Measurements from ENCODE around the gene CORO1C.

Gene CORO1C

DNA sequence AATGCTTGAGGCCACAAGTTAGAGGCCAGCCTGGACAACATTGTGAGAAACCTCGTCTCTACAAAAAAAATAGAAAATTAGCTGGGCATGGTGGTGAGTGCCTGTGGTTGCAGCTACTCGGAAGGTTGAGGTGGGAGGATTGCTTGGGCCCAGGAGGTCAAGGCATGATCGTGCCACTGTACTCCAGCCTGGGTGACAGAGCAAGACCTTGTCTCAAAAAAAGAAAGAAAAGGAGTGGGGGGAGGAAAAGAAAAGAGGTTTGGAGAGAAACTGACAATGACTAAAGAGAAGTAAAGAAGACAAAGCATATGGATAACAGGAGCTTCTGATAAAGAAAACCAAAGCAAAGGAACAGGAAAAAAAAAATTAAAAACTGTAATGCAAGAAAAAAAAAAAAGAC lies 60.2 kb downstream of the CORO1C start:
- TF ChIP-seq, protein P1, sequence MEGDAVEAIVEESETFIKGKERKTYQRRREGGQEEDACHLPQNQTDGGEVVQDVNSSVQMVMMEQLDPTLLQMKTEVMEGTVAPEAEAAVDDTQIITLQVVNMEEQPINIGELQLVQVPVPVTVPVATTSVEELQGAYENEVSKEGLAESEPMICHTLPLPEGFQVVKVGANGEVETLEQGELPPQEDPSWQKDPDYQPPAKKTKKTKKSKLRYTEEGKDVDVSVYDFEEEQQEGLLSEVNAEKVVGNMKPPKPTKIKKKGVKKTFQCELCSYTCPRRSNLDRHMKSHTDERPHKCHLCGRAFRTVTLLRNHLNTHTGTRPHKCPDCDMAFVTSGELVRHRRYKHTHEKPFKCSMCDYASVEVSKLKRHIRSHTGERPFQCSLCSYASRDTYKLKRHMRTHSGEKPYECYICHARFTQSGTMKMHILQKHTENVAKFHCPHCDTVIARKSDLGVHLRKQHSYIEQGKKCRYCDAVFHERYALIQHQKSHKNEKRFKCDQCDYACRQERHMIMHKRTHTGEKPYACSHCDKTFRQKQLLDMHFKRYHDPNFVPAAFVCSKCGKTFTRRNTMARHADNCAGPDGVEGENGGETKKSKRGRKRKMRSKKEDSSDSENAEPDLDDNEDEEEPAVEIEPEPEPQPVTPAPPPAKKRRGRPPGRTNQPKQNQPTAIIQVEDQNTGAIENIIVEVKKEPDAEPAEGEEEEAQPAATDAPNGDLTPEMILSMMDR (conservative IDR thresholded peaks at IDR 0.05; ENCODE audit: low read depth, low read length) = no peak
- no peak overlapping the region for H3K4me3 ChIP-seq (ENCODE audit: low read depth, low read length)
- DNase-seq (ENCODE audit: low read depth) = no peak

DNA sequence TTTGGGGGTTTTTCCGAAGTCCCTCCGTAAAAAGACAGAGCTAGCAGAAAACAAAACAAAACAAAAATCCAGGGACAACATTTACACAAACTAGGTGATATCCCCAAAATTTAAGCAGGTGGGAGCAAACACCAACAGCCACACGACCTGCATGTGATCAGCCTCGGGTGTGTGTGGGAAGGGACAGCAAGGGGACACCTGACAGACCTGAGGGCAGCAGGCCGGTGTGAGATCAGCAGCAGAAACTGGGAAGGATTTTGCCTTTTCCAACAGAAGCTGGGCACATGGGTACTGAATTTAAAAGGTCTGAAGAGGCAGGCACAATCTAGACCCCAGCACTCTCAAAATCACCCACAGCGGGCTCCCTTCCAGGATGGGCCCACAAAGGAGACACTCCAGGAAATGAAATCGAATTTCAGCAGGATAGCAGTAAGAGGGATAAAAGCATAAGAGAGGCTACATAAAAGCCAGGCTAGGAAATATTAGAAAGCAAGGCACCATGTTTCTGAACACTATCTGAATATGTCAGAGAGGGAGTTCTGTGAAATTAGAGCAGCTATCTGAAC lies 61.2 kb downstream of the CORO1C start:
- H3K4me3 ChIP-seq (ENCODE audit: low read depth, low read length) = no peak overlapping the region
- DNase-seq (ENCODE audit: low read depth) = no peak
- TF ChIP-seq, protein P1 (conservative IDR thresholded peaks at IDR 0.05; ENCODE audit: low read depth, low read length) = no peak

DNA sequence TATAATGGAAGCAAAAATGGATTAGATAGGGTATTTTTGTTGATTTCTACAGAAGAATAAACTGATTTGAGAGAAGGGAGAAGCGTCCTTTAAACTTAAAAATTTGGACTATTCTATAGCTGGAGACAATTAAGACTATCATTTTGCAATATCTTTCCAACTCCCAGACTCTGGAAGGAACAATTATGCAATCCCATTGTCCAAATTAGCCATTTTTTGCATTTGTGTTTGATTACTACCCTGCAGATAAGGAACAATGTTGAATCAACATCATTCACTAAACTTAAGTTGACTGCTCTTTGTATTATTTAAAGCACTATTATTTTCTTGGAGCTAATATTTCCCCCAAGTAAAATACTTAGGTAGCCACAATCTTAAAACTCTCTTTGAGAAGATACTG lies 62.8 kb downstream of the CORO1C start:
- no peak overlapping the region for H3K4me3 ChIP-seq (ENCODE audit: low read depth, low read length)
- DNase-seq (ENCODE audit: low read depth) = no peak
- TF ChIP-seq, protein P1 (conservative IDR thresholded peaks at IDR 0.05; ENCODE audit: low read depth, low read length) = no peak

DNA sequence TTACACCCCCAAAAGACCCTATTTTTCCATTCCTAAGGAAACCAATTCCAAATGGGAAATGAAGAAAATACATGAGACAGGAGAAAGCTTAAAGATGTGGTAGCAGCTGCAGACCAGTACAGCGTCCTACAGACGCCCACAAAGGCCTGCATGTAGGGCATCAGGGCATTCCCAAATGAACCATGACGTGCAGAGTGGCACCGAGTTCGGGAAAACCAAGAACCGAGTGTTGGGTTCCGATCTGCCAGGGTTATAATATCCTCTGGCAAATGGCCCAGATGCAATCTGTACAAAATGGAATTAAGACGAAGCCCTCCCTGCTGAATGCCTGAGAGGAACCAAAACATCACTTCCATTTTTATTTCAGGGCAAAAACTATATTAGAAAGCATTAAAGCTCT lies 63.3 kb downstream of the CORO1C start:
- H3K4me3 ChIP-seq (ENCODE audit: low read depth, low read length) = no peak overlapping the region
- TF ChIP-seq, protein P1 (conservative IDR thresholded peaks at IDR 0.05; ENCODE audit: low read depth, low read length) = no peak

DNA sequence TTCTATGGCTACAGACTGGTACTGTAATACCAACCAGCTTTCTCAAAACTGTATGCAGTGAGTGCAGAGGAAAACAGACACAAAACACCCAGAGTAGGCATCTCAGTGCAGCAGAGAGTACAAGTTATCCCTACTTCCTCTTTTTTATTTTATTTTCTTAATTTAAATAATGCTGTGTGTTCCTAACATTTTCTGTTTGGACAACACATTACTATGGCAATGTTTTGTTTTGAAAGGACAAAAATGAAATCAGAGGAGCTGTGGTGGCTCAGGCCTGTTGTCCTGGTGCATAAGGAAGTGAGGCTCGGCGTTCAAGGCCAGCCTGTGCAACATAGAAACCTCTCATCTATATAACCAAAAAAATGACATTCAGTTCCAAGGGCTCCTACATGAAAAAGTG lies 64.0 kb downstream of the CORO1C start:
- H3K4me3 ChIP-seq (ENCODE audit: low read depth, low read length) = no peak overlapping the region
- TF ChIP-seq, protein P1 (conservative IDR thresholded peaks at IDR 0.05; ENCODE audit: low read depth, low read length) = no peak
- no peak for DNase-seq (ENCODE audit: low read depth)

More for the DNA sequence above, 63.3 kb downstream of the CORO1C start:
- no peak for DNase-seq (ENCODE audit: low read depth)

DNA sequence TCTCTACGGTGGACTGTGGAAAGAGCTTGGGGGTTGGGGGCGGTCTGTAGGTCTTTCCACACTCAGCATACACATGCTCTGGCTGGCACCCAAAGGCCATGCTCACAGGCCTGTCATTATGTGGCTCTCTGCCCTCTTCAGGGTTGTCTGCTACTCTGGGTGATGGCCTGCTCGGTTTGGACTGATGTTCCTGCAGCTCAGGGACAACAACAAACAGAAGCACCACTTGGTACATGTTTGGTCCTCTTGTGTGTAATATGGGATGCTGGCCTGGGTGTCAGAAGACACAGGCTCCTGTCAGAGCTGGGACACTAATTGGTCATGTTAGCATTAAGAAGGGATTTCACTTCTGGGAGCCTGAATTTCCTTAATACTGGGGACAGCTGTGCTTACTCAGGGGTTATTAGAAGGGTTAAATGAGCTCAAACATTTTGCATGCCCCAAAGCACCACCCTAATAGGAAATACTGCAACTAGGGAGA lies 64.9 kb downstream of the CORO1C start:
- no peak overlapping the region for H3K4me3 ChIP-seq (ENCODE audit: low read depth, low read length)
- TF ChIP-seq, protein P1 (conservative IDR thresholded peaks at IDR 0.05; ENCODE audit: low read depth, low read length) = no peak
- DNase-seq (ENCODE audit: low read depth) = peak; percentile 53

DNA sequence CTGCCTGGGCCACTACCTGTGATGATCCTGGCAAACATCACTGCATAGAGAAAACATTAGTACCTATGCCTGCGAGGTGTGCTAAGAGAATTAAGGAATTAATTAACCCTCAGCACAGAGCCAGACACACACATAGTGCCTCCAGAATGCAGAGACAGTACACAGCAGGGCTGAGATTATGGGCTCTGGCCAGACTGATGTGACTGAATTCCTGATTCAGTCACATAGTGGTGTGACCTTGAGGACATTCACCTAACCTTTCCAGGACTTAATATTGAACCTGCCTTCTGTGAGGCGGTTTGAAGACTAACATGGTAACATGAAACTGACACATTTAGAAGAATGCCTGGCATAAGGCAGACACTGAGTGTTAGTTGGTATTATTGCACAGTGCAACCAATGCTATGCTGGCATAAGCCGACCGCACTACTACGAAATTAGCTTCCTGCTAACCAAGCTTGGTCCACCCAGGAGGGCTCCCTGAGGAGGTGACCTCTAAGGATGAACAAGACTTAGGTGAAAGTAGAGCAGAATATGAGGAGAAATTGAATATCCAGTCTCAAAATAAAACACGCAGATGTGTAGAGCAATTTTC lies 65.6 kb downstream of the CORO1C start:
- no peak overlapping the region for H3K4me3 ChIP-seq (ENCODE audit: low read depth, low read length)
- TF ChIP-seq, protein P1 (conservative IDR thresholded peaks at IDR 0.05; ENCODE audit: low read depth, low read length) = no peak
- DNase-seq (ENCODE audit: low read depth) = no peak
